CD4-positive, alpha-beta T cell treated with Interleukin-17A for 4 hours (primary cell): Measurements from ENCODE around the gene RNASET2.
A peak's percentile ranks its signal among the peaks of the same experiment; 100 is the strongest.
"Not testable (repeated sequence)": the region's sequence is repeated elsewhere in the genome, so short reads cannot be mapped to it uniquely, and the experiment has no call there.

Experiments
- DNase-seq: peaks from one replicate; pipeline ENCODE4 v3.0.0-alpha.2; 2020; ENCODE audit warnings: mixed read lengths

RNASET2 gene

DNA sequence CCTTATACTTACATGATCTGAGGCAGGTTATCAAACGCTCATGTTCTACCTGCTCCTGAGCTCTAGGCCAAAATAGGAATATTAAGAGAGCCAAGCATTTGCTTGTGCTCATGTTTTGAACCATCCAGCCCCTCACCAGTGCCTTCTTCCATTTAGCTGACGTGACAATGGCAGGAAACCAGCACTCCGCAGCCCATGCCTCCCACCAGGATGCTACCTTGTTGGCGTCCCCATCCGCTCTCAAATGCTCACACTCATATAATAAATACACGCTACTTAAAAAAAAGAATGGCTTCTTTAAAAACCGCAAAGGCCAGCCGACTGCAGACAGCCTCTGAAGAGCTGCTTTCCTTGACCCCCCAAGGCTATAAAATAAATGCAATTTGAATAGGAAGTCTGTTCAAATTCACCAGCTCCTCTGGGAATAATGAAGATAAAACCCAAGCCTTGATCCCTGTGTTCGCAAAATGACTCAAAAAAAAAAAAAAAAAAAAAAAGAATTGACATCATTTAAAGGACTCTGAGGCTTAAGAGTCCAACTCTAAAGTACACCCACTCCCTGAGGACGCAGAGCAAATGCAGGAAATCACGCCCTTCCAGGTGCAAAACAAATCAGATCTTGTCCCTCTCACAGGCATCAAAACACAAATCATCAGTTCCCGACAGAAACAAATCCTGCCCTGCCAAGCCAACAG, 29.0 kb downstream of the RNASET2 start:
- peak; percentile 1 for DNase-seq

DNA sequence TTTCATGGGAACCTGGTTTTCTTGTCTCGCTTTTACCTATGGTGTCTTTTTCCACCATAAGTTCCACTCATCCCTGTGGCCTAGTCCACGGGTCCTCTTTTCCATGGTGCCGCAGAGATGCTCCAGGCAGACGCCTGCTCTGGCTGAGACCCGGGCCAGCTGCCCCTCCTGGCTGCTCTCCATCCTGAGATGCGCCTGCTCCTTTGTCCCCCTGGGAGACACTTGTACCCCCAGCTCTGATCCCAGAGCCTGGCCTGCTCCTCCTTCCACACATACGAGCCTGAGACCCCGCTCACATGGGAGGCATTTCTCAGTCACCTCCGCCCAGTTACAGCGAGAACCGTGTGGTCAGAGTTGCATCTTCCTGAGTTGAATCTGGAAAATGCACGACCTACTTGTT, 29.6 kb downstream of the RNASET2 start:
- DNase-seq, result peak; percentile 1

DNA sequence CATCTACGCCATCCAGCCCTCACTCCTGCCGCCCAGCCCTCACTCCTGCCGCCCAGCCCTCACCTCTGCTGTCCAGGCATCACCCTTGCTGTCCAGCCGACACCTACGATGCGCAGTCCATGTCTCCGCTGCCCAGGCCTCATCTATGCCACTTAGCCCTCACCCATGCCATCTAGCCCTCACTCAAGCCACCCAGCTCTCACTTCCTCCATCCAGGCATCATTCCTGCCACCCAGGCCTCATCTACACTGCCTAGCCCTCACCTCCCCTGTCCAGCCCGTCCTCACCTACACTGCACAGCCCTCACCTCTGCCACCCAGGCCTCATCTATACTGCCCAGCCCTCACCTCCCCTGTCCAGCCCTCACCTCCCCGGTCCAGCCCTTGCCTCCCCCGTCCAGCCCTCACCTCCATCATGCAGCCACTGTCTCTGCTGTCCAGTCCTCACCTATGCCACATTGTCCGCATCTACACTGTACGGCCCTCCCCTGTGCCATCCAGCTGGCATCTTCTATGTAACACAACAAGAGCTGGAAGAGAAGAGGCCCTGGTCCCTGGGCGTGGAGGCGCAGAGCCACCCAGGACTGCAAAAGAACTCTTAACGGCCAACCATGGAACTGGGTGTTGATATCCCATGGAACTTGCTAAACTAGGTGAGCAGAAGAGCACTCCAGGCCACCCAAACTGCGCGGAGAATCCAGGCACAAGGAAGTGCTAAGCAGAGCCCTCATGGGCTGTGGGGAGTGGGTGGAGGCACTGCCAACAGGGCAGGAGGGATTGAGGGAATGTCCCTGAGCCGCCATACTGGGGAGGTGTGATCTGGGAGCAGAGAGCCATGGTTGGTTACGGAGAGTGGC, 31.0 kb downstream of the RNASET2 start:
- peak; percentile 3 for DNase-seq

- DNase-seq, result peak; percentile 0
These were observed 31.8 kb downstream of the RNASET2 start for GRCh38 chr6:166924531-166924930.

GRCh38 chr6:166922937-166923336, 33.4 kb downstream of the RNASET2 start:
- no peak for DNase-seq

DNA sequence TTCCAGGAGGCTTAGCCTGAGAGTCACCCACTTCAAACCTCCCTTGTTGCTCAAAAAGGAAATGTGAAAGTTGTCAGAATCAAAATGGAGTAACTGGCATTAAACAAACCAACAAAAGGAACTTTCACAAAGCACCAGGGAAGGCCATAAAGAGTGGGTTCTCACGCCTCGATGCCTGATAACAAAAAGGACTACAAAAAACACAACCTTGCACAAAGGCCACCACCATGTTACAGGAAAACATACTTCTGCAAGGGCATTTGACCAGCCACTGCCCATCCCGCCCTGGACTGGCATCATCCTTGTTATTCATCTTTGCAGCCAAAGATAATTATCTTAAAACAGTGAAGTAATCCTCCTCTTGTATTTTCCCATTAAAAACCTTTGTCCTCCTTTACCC, 34.8 kb downstream of the RNASET2 start:
- no peak for DNase-seq

GRCh38 chr6:166916824-166917223, 39.5 kb downstream of the RNASET2 start:
- DNase-seq, result no peak

DNA sequence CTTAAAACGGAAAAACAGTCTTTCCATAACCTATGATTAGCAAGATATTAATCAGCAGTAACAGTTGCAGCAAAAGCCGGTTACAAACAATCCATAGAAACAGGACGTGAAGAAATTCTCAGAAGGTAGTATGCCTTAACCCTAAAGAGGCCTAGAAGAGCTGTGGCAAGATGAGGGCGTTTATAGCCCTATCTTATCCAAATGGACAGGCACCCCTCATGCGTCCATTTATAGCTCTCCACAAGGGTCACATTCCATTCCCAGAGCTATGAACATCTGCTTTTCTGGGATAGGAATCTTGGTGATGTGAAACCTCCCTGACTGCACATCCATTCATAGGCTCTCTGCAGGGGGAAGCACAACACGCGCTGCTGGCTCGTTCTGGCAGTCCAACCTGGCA, 40.9 kb downstream of the RNASET2 start:
- not testable (repeated sequence) for DNase-seq

DNA sequence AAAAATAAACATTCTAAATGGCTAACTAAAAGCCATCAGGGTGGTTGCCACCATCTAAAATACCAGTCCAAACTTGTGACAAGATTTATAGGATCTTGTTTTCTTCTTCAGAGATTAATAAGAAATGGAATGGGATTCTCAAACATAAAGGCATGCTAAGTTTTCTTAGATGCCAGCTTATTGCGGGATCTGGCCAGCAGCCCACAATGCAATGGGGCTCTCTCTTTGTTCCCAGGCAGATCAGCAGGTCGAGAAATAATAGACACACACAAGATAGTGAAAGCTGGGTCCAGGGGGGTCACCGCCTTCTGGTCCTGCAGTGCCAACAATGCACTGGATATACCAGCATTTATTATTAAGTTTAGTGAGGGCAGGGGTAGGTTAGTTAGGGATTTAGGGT, 41.4 kb downstream of the RNASET2 start:
- DNase-seq, result not testable (repeated sequence)

DNA sequence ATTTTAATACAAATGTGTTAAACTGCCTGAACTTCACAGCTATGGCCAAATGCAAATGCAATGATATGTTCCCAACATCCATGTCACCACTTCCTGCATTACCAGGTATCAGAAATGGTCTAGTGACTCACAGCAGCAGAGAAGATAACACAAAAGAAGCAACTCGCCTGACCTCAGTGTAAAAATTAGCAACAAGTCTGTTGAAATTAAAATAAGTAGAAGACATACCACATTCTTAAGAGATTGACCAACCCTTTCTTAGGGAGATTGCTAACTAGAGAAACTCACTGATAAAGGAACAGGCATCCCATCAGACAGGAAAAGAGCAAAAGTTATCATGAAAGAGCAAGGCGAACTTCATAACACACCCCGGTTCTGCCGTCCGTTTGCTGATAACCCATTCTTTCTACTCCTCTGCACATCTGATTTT, 45.1 kb downstream of the RNASET2 start:
- no peak for DNase-seq

DNA sequence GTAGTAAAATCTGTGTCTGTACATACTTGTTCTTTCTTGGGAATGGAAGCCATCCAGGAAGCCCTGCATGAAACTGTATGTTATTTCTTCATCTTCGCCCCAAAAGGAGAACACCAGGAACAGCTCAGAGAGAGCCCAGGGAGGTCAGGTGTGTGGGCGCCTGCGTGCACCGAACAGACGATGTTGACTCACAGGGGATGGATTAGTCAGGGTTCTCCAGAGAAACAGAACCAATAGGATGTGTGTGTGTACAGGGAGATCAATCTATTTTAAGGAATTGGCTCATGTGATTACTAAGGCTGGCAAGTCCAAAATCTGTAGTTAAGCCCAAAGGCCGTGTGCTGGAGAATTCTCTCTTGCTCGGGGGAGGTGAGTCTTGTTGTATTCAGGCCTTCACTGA, 45.7 kb downstream of the RNASET2 start:
- peak; percentile 2 for DNase-seq

DNA sequence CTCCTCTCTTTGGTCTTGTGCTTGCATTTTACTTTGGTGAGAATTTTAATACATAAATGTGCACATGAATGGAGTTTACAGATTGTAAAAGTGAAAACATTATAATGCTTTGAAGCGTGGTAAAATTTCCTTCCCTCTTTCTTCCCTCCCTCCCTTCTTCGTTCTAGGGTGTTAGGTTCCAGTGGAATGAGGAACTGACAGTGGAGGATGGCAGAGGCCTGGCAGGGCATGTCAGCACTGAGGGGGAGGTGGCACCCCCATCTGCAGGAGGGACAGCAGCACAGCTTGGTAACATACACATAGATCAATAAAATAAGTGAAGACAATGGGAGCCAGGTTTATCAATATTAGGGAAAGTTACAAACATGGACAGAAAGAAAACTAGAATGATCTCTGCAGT, 47.5 kb downstream of the RNASET2 start:
- no peak for DNase-seq

GRCh38 chr6:166907871-166908806, 48.2 kb downstream of the RNASET2 start:
- DNase-seq, result no peak

- no peak for DNase-seq
These were observed 48.9 kb downstream of the RNASET2 start for GRCh38 chr6:166907373-166907841.

- DNase-seq, result no peak
These were observed 49.8 kb downstream of the RNASET2 start for GRCh38 chr6:166906376-166907044.

GRCh38 chr6:166905505-166906134, 50.7 kb downstream of the RNASET2 start:
- no peak for DNase-seq

DNA sequence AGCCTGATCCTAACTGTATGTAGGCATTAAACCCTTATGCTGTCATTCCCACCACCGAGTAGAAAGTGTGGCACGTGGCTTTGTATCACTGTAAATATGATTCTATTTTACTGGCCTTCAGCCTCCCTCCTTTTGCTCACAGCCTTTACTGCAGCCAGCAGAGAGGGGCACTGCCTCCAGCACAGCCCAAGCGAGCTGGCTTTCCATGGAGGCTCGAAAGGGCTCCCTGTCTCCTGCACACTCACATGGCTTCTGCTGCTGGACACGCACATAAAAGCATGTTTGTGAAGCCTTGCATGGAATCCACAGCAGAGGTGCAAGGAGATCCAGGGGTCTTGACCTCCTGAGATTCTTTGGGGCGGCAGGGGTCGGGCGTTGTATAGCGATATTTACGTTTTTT, 51.3 kb downstream of the RNASET2 start:
- no peak for DNase-seq

DNA sequence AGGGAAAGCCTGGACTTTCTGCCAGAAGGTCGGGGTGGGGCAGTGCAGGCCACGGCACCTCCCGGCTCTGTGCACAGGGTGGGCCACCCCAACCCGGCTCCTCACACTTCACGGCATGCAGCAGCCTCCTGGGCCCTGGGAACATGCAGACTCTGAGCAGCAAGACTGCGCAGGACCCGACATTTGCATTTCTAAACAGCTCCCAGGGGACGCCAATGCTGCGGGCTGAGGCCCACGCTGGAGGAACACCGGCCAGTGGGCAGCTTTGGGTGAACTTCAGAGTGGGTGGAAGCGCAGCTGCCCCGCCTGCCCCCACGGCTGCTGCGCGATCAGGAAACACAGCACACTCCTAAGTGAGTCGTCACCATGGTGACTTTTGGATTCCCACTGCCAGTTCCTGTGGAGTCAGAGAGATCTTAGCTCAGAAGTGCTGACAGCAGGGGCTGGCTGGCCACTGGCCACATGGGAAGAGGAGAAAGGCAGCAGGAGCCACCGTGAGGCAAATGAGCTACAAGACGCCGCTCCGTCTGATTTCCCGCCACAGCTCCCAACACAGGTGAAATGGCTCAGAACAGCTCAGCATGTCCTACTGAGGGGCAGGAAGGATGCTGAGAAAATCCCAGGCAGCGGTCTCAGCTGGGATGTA, 52.1 kb downstream of the RNASET2 start:
- DNase-seq, result no peak

DNA sequence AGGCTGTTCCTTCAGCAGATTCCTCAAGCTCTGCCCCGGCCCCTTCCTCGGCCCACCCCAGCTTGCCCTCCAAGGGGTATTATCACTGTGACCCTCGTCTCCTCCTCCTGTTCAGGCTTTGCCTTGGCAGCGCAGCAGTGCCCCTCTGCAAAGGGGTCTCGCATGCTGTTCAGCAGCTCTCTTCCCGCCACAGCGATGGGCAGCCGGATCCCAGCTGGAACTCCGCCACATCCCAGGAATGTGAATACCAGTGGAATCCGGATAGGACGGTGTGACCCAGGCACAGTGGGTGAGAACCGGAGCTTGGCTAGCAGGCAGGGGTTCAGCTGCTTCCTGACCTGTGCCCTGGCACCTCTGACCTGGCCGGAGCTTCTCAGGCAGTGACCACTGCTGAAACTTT, 52.9 kb downstream of the RNASET2 start:
- DNase-seq, result no peak

- DNase-seq, result no peak
These were observed 53.3 kb downstream of the RNASET2 start for GRCh38 chr6:166903027-166903426.

DNA sequence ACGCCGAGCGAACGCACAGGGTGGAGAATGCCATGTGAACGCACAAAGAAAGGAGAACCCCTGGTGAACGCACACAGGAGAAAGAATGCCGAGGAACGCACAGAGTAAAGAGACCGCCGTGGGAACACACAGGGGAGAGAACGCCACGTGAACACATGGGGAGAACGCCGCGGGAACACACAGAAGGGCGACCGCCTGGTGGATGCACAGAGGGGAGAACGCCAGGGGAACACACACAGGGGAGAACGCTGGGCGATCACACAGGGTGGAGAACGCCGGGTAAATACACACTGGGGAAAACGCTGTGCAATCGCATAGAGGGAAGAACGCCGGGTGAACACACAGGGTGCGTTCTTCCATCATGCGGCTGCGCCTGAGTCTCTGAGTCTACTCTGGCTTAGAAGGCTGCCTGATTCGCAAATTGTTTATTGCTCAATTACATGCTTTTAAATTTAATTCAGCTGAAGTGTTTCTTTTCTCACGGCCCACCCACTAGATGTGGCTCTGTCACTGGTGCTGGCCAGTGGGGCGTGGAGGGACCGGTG, 54.1 kb downstream of the RNASET2 start:
- no peak for DNase-seq
